OCI-LY7 (cell line): ENCODE results near the gene SLC4A5.

Experiments used
- CTCF ChIP-seq: fragments of 200-600 bp; sonication (generic); conservative IDR thresholded peaks from 2 replicates; pipeline ENCODE4 v1.5.1; 2014; ENCODE audit warnings: mild to moderate bottlenecking, antibody characterized with exemption, low read length, moderate library complexity, mixed read lengths
- EZH2phosphoT487 ChIP-seq: fragments of 200-600 bp; sonication (generic); IDR thresholded peaks from 2 replicates; pipeline ENCODE4 v1.6.1; 2018; ENCODE audit warnings: low read depth, borderline replicate concordance, mild to moderate bottlenecking, mixed run types, antibody characterized with exemption, low read length, moderate library complexity, mixed read lengths

GRCh38 chr2:74364533-74365505 is 21.6 kb upstream of the SLC4A5 start:
- TF ChIP-seq CTCF (no peak), EZH2phosphoT487 (no peak)
